GM18868 (cell line): Measurements from ENCODE around the gene MLH1.

Source experiments
- ATAC-seq: cut with Tn5 transposase; IDR thresholded peaks from one replicate; pipeline ENCODE4 v1.9.1; 2021; ENCODE audit warnings: mild to moderate bottlenecking, moderate library complexity; ENCODE audit not compliant: unreplicated experiment

The MLH1 gene

GRCh38 chr3:36973139-36973538 is 20.2 kb upstream of the MLH1 start:
- no peak for ATAC-seq

DNA sequence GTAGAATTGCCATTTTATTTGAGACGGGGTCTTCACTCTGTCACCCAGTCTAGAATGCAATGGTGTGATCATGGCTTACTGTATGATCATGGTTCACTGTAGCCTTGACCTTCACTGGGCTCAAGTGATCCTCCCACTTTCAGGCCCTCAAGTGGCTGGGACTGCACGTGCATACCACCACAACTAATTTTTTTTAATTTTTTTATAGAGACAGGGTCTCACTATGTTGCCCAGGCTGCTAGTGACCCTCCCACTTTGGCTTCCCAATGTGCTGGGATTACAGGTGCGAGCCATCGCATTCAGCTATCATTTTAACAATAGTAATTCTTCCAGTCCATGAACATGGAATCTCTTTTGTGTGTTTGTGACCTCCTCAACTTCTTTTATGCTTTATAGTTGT is 12.3 kb upstream of the MLH1 start:
- no peak for ATAC-seq

GRCh38 chr3:36988356-36988755 is 5.0 kb upstream of the MLH1 start:
- no peak for ATAC-seq

DNA sequence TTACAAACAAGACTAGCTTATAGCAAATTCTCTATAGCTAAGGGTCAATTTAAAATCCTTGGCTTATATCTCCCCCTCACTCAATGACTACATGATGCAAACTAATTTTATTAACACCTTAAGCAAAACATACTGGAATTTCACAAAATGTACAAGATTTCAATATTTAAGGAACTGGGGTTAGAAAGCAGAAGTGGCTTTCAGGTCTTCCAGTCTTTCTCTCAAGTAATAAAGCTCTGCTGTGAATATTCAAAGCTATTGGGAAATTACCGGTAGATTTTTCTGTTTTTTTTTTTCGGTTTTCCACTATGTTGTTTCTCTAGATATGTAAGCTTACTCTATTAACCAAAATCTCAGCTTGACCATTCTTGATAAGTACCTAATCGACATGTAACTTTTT is 4.3 kb upstream of the MLH1 start:
- no peak for ATAC-seq

- no peak for ATAC-seq
Observed at GRCh38 chr3:36989568-36989967, 3.8 kb upstream of the MLH1 start.

GRCh38 chr3:36991147-36991546 is 2.2 kb upstream of the MLH1 start:
- no peak for ATAC-seq

DNA sequence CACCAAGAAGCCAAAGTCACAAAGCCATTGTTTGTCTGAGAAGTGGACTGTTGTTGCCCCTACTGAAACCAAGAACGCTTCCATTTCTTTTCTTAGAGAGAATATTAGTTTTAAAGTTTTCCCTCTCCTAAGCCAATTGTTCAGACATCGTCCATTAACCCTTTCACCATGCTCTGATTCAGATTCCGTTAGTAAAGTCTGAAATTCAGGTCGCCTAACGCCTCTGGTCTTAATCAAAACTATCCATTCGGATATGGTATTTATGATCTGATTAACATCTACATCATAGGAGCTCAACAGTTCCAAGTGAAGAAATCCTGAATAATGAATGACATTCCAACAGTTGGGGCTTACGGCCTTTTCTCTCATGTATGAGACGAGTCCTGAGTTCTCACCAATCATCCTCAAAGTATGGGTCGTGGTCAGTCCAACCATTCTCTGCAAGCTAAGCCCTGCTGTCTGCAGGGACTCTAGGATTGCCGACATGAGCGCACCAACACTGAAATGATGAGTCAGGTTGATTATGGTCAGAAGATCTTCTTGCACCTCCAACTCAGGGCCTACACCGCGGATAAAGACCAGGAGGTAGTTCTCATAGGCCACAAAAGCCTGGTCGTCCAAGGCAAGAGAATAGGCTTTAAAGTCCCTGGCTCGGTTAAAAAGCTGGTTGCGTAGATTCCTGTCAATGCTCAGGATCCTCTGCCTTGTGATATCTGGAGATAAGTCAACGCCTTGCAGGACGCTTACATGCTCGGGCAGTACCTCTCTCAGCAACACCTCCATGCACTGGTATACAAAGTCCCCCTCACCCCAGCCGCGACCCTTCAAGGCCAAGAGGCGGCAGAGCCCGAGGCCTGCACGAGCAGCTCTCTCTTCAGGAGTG is 1.2 kb upstream of the MLH1 start:
- ATAC-seq, result no peak

GRCh38 chr3:36992806-36993325 is 452 bp upstream of the MLH1 start, which contains the start of gene EPM2AIP1:
TSS of gene EPM2AIP1 (minus strand) at chr3:36993131. CDS start at chr3:36993077, 54 bp downstream.
- peak; percentile 84 for ATAC-seq

GRCh38 chr3:37014620-37015019 is 21.3 kb downstream of the MLH1 start:
- no peak for ATAC-seq

GRCh38 chr3:37015642-37016041 is 22.3 kb downstream of the MLH1 start:
- no peak for ATAC-seq

DNA sequence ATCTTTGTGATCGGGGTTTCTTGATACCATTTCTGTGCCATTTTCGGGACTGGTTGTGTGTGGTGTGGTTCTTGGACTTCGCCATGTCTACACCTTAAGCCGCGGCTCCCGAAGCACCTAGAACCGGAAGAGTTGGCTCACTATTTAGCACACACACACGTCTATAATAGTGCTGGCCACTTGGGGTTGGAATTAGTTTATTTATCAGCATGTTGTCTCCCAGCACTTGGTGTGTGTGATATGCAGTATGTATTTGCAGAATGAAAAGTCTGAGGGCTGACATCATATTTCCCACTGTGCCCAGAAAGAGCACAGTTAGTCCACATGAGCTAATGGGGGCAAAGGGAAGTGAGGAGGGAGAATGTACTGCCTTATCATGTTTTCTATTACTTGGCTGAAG is 23.6 kb downstream of the MLH1 start:
- ATAC-seq, result no peak

DNA sequence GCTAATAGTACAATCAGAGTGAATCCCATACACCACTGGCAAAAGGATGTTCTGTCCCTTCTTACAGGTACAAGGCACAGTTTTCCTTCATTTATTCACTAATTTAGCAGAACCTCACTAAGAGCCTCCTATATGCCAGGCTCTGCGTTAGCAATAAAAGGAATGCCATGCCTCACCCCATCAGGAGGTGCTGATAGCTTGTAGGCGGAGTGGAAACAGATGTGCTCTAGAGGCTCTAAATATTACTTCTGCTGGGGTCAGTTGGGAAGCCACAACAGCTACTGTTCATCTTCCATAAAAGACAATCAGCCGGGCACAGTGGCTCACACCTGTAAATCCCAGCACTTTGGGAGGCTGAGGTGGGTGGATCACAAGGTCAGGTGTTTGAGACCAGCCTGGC is 24.4 kb downstream of the MLH1 start:
- ATAC-seq, result no peak

DNA sequence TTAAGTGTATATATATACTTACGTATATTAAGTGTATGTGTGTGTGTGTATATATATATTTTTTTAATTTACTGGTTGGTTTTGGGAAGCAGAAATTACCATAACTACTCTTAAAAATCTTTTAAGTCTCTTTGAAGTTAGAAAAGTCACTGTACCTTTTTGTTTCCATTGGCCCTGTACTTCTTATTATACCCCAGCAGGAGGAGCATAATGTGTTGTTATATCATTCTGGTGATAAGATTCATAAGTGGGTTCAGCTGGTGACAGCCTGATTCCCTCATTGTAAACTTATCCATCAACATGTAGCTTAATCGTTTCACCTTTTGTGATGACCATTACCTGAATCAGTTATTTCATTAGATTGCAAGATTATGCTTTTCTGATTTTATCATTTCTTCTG is 30.8 kb downstream of the MLH1 start:
- ATAC-seq, result peak; percentile 40

DNA sequence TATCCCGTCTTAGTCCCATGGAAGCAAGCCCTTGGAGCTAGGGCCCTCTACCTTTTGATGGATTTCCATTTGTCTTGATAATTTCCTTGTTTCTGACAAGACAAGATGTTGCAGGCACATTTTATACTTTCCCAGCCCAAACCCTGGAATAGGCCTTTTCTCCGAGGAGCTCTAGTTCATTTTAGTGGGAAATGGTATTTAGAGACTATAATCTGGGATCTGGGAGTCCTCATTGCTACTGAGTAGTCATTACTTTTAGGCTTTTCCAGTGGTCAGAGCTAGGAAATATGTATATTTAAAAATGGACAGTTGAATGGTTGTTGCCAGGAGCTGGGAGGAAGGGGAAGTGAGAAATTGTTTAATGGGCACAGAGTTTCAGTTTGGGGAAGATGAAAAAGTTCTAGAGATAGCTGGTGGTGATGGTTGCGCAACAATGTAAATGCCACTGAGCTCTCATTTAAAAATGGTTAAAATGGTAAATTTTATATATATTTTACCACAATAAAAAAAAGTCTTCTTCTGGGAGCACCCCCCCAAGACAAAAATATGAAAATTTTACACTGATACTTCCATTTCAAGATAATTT is 31.6 kb downstream of the MLH1 start:
- ATAC-seq, result peak; percentile 89

- no peak for ATAC-seq
Observed at GRCh38 chr3:37025561-37026335, 32.4 kb downstream of the MLH1 start.

GRCh38 chr3:37026851-37027250 is 33.5 kb downstream of the MLH1 start:
- no peak for ATAC-seq

- ATAC-seq, result no peak
Observed at GRCh38 chr3:37028329-37028728, 35.0 kb downstream of the MLH1 start.

DNA sequence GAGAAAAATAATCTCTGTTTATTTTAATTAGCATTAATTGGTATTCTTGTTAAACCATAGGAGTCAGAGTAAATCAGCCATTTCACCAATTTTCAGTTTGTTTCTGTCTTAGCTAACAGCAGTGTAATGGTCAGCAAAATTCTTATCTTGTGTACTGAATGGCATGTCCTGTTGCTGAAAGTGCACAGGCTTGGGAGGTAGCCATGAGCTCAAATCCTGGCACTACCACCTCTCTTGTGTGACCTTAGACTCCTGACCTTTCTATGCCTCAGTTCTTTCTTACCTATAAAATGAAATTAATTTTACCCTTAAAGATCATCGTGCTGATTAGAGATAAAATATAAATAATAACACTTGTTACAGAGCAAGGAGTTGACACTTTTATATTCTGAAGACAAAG is 35.8 kb downstream of the MLH1 start:
- ATAC-seq, result no peak

DNA sequence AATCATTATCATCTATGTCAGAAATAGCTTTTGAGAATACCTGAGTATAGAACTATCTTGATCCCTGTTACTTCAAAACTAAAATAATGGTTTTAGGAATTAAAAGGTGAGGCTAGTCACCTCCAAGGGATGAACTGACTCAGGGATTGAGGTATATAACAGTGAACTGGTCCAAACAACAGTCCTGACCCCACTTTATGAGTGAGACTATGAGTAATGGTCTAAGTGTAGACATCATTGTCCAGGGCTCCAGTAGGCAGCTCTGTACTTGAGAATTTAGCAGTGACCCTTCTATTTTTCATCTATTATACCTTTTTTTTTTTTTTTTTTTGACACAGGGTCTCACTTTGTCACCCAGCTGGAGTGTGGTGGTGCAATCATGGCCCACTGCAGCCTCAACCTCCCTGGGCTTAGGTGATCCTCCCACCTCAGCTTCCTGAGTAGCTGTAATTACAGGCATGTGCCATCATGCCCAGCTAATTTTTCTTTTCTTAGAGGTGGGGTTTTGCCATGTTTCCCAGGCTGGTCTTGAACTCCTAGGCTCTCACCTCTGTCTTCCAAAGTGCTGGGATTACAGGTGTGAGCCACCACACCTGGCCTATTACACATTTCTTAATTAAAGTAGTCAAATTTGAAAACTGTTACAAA is 36.3 kb downstream of the MLH1 start:
- ATAC-seq, result no peak

DNA sequence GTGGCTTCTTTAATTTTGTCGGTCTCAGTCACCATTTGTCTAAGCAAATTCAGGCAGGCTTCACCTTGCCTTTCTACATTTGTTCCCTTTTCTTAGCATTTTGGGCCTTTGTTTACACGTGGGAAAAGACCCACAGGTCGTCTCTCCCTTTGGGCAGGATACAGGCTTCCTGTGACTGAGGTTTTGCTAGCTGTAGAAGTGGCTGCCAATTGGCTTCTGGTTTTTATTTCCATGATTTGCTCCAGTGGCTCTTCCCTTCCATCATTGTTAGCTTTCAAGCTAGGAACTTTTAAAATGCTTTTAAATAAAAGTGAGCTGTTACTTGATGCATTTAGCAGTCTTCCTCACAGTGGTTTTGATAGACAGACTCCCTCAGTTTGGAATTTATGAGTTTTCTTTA is 37.3 kb downstream of the MLH1 start:
- no peak for ATAC-seq

- ATAC-seq, result no peak
Observed at GRCh38 chr3:37031096-37031682, 37.9 kb downstream of the MLH1 start.
